Left ventricle myocardium inferior (tissue), 1 donor: Measurements from ENCODE around the gene TOP1. TPM values are rescaled to one million over a fixed set of nuclear protein-coding genes. Genes with fewer than 3 reads are reported as not detected.

ENCODE experiments used
- DNase-seq: peaks from one replicate; pipeline ENCODE4 v3.0.0-alpha.2; 2020
- H3K27ac ChIP-seq: fragments of 200-600 bp; replicated peaks from 2 replicates; pipeline ENCODE4 v1.8.0; 2021
- H3K27me3 ChIP-seq: fragments of 200-600 bp; 2 replicates; pipeline ENCODE4 v1.8.0; 2021; ENCODE audit warnings: low read depth
- H3K36me3 ChIP-seq: fragments of 200-600 bp; 2 replicates; pipeline ENCODE4 v1.8.0; 2021
- H3K4me1 ChIP-seq: fragments of 200-600 bp; 2 replicates; pipeline ENCODE4 v1.8.0; 2021
- H3K4me3 ChIP-seq: fragments of 200-600 bp; 2 replicates; pipeline ENCODE4 v1.8.0; 2021; ENCODE audit warnings: mild to moderate bottlenecking, moderate library complexity
- H3K9me3 ChIP-seq: fragments of 200-600 bp; replicated peaks from 2 replicates; pipeline ENCODE4 v1.8.0; 2021
- CTCF ChIP-seq: fragments of 200-600 bp; IDR thresholded peaks from 2 replicates; pipeline ENCODE4 v1.8.0; 2021; ENCODE audit warnings: antibody characterized with exemption, mild to moderate bottlenecking, borderline replicate concordance
- intact Hi-C: fragments of 100-400 bp; cut with micrococcal nuclease; formaldehyde crosslinking; loops from one replicate; pipeline ENCODE4 v1.11.0; 2022
- total RNA-seq: library from RNA; stranded (reverse); fragmentation: NEBNext Ultra II Directional; extraction: Animal tissue kit (Norgen Biotek cat#: 25700); gene quantifications from one replicate; pipeline ENCODE4 v1.2.1, GENCODE V29; 2021
- donor health status: DM: no; HTN: yes; CAD: no; lungs with severe emphysema.

The TOP1 gene
- total RNA-seq, 1 donor from 2014 or later = 23.9 TPM

GRCh38 chr20:41063442-41063841, 34.8 kb downstream of the TOP1 start:
- TF ChIP-seq CTCF = no peak
- H3K27ac ChIP-seq = no peak overlapping the region
- peaks cover 38% of the 10 kb centered on the region for H3K36me3 ChIP-seq

GRCh38 chr20:41064377-41064776, 35.8 kb downstream of the TOP1 start:
- Histone ChIP-seq H3K9me3 (no peaks in the 10 kb centered on the region), H3K36me3 (peaks cover 38% of the 10 kb centered on the region), H3K27me3 (no peaks in the 10 kb centered on the region), H3K4me1 (peaks cover 33% of the 10 kb centered on the region), H3K4me3 (no peak overlapping the region), H3K27ac (no peak overlapping the region)
- TF ChIP-seq CTCF = no peak
- DNase-seq = no peak
- intact Hi-C loops = no loop called here

More at GRCh38 chr20:41063442-41063841, 34.8 kb downstream of the TOP1 start:
- no peak for DNase-seq
- peaks cover 33% of the 10 kb centered on the region for H3K4me1 ChIP-seq
- H3K27me3 ChIP-seq = no peaks in the 10 kb centered on the region
- intact Hi-C loops = no loop called here
- no peak overlapping the region for H3K4me3 ChIP-seq
- H3K9me3 ChIP-seq = no peaks in the 10 kb centered on the region

- H3K9me3 ChIP-seq = no peaks in the 10 kb centered on the region
- peaks cover 40% of the 10 kb centered on the region for H3K4me1 ChIP-seq
- intact Hi-C loops = no loop called here
- H3K4me3 ChIP-seq = no peak overlapping the region
- peaks cover 38% of the 10 kb centered on the region for H3K36me3 ChIP-seq
- DNase-seq = no peak
- H3K27ac ChIP-seq = no peak overlapping the region
- H3K27me3 ChIP-seq = no peaks in the 10 kb centered on the region
- no peak for TF ChIP-seq CTCF
Observed at GRCh38 chr20:41065716-41066115, 37.1 kb downstream of the TOP1 start.

GRCh38 chr20:41068806-41069205, 40.2 kb downstream of the TOP1 start:
- Histone ChIP-seq H3K36me3 (peaks cover 14% of the 10 kb centered on the region), H3K27ac (no peak overlapping the region), H3K9me3 (no peaks in the 10 kb centered on the region), H3K4me1 (peaks cover 69% of the 10 kb centered on the region), H3K27me3 (no peaks in the 10 kb centered on the region), H3K4me3 (no peak overlapping the region)
- DNase-seq = no peak
- TF ChIP-seq CTCF = no peak
- intact Hi-C loops = no loop called here

GRCh38 chr20:41072190-41072863, 43.7 kb downstream of the TOP1 start:
- no peak for DNase-seq
- H3K27ac ChIP-seq = peak overlapping the region; percentile 32
- peaks cover 7% of the 10 kb centered on the region for H3K36me3 ChIP-seq
- H3K4me1 ChIP-seq = peaks cover 80% of the 10 kb centered on the region
- intact Hi-C loops = no loop called here
- TF ChIP-seq CTCF = no peak
- H3K4me3 ChIP-seq = no peak overlapping the region
- H3K9me3 ChIP-seq = no peaks in the 10 kb centered on the region
- H3K27me3 ChIP-seq = no peaks in the 10 kb centered on the region
